MM.1S (cell line): ENCODE data around the gene LETM1.

Experiments
- EZH2 ChIP-seq: fragments of 300-600 bp; sonication (generic); optimal IDR thresholded peaks from 2 replicates; pipeline ENCODE3; 2017; ENCODE audit warnings: low read depth, mild to moderate bottlenecking, antibody characterized with exemption, low read length, mixed read lengths
- TF ChIP-seq, protein P1 (sequence below): fragments of 300-600 bp; sonication (generic); IDR thresholded peaks from 2 replicates; pipeline ENCODE4 v1.5.1; 2016; ENCODE audit warnings: antibody characterized with exemption, low read length, mixed read lengths

- TF ChIP-seq, protein P1, sequence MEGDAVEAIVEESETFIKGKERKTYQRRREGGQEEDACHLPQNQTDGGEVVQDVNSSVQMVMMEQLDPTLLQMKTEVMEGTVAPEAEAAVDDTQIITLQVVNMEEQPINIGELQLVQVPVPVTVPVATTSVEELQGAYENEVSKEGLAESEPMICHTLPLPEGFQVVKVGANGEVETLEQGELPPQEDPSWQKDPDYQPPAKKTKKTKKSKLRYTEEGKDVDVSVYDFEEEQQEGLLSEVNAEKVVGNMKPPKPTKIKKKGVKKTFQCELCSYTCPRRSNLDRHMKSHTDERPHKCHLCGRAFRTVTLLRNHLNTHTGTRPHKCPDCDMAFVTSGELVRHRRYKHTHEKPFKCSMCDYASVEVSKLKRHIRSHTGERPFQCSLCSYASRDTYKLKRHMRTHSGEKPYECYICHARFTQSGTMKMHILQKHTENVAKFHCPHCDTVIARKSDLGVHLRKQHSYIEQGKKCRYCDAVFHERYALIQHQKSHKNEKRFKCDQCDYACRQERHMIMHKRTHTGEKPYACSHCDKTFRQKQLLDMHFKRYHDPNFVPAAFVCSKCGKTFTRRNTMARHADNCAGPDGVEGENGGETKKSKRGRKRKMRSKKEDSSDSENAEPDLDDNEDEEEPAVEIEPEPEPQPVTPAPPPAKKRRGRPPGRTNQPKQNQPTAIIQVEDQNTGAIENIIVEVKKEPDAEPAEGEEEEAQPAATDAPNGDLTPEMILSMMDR, result no peak
- no peak for TF ChIP-seq EZH2
Observed at GRCh38 chr4:1768367-1769034, 87.5 kb downstream of the LETM1 start.
